Mesangial cell (primary cell): Measurements from ENCODE around the gene EPSTI1. TPM values are rescaled to one million over a fixed set of nuclear protein-coding genes. Genes with fewer than 3 reads are reported as not detected.

Experiments used
- total RNA-seq: library from RNA; depleted of rRNA; stranded (reverse); fragments of >200 nt; gene quantifications from 2 replicates; pipeline ENCODE4 v1.2.3, GENCODE V29; 2015

Gene EPSTI1, protein sequence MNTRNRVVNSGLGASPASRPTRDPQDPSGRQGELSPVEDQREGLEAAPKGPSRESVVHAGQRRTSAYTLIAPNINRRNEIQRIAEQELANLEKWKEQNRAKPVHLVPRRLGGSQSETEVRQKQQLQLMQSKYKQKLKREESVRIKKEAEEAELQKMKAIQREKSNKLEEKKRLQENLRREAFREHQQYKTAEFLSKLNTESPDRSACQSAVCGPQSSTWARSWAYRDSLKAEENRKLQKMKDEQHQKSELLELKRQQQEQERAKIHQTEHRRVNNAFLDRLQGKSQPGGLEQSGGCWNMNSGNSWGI
- total RNA-seq = 1.1 and 6.8 TPM in 2 replicates

DNA sequence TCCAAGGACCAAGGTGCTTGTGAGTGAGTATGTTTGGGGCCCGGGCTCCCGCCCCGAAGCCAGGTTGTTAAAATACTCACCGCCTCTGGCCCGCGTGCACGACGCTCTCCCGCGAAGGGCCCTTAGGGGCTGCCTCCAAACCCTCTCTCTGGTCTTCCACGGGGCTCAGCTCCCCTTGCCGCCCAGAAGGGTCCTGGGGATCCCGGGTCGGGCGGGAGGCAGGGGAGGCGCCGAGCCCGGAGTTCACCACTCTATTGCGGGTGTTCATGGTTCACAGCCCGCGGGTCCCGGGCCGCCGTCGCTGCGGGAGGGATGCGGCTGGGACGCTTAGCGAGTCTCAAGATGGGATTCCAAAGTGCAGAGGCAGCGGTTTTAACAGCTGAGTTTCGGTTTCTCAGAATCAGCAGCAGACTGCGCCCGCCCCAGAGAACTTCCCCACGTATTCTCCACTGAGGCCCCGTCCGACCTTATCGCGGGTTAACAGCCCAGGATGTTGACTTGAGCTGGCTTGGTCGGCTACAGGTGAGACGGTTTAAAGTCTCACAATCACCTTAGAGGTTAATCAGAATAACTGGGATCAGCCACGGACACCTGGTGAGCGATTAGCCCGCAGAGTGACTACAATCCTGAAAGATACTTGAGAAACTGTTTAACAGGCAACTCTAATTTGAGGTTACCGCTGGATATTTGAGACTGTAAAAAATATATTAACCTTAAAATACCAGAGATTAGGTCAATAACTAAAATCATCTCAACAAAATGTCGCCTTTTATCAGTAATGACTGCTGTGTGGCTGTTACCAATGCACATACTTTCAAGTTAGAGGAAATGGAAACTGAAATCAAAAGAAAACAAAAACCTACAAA lies at the start of gene EPSTI1:
EPSTI1 (minus strand) TSS at position 344 of the 866 bp plus-strand sequence; CDS start at position 268, 76 bp downstream.

DNA sequence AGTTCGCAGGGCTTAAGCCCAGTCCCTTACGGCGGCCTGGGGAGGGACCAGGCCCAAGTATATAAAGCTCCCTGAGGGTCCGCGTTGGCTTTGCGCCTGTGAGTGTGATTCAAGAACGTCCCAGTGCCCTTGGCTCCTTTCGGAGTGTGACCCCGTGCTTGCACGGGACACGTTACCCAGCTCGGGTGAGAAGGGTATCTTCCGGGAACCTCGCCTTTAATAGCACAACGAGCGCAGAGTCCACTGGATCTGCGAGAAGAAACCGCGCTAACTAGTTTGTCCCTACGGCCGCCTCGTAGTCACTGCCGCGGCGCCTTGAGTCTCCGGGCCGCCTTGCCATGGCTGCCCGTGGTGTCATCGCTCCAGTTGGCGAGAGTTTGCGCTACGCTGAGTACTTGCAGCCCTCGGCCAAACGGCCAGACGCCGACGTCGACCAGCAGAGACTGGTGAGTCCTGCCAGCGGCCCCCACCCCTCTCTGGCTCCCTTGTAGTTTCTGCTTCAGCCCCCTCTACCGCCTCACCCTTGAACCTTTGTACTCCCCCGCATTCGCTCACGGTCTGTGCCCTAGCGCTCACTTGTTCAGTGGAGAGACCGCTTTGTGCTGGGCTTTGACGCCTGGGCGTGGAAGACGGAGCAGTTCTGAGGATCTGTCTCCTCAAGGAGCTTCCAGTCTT lies 31.4 kb upstream of the EPSTI1 start, which contains the start of gene DNAJC15:
DNAJC15 (plus strand) TSS at position 298 of the 675 bp plus-strand sequence; CDS start at position 339, 41 bp downstream.

Other genes starting within 250 kb of the EPSTI1 start
- not detected in 2 replicates for gene FAM216B, start 210.7 kb downstream of the EPSTI1 start, total RNA-seq
- gene DNAJC15, start 31.3 kb upstream of the EPSTI1 start, total RNA-seq = 11.9 and 16.4 TPM in 2 replicates